GM12801 (cell line): ENCODE measurements around the gene DHRS12.

Experiments
- TF ChIP-seq, protein P1 (sequence below): IDR thresholded peaks from one replicate; pipeline ENCODE4 v1.5.1; 2011; ENCODE audit warnings: control low read depth; ENCODE audit not compliant: insufficient read length; ENCODE audit errors: extremely low read depth

The DHRS12 gene

DNA sequence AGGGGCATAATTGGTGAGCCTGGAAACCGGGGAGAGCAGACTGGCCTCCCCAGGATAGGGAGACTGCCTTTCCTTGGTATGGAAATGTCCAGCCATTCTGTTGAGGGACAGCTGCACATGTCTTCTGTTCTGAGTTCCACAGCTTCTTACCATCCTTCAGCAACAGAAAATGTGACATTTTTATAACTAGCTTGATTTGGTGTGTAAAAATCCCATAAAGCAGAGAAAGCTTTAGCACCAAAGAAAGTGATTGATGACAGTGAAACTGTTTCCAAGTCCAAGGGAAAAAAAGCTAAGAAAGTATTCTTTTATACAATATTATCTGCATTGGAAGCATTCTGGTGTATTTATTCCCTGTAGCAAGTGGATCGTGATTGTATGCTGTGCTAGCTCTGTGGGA, 61.9 kb downstream of the DHRS12 start:
- TF ChIP-seq, protein P1, sequence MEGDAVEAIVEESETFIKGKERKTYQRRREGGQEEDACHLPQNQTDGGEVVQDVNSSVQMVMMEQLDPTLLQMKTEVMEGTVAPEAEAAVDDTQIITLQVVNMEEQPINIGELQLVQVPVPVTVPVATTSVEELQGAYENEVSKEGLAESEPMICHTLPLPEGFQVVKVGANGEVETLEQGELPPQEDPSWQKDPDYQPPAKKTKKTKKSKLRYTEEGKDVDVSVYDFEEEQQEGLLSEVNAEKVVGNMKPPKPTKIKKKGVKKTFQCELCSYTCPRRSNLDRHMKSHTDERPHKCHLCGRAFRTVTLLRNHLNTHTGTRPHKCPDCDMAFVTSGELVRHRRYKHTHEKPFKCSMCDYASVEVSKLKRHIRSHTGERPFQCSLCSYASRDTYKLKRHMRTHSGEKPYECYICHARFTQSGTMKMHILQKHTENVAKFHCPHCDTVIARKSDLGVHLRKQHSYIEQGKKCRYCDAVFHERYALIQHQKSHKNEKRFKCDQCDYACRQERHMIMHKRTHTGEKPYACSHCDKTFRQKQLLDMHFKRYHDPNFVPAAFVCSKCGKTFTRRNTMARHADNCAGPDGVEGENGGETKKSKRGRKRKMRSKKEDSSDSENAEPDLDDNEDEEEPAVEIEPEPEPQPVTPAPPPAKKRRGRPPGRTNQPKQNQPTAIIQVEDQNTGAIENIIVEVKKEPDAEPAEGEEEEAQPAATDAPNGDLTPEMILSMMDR = no peak

DNA sequence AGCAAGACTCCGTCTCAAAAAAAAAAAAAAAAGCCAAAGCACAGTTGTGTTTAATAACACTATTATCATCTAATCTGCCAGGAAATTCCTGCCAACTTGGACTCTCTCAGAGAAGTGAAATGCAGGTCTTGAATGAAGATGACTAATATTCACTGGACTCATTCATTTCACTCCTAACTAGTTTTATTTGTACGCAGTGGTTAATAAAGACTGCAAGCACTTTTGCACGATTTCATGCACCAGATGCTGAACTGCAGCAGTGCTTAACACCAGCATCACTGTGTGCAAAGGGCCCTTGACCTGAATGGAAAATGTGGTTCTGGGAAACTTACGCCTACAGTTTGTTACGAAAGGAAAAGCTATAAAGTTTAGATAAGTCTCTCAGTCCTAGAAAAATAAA, 63.3 kb downstream of the DHRS12 start:
- TF ChIP-seq, protein P1 = no peak

DNA sequence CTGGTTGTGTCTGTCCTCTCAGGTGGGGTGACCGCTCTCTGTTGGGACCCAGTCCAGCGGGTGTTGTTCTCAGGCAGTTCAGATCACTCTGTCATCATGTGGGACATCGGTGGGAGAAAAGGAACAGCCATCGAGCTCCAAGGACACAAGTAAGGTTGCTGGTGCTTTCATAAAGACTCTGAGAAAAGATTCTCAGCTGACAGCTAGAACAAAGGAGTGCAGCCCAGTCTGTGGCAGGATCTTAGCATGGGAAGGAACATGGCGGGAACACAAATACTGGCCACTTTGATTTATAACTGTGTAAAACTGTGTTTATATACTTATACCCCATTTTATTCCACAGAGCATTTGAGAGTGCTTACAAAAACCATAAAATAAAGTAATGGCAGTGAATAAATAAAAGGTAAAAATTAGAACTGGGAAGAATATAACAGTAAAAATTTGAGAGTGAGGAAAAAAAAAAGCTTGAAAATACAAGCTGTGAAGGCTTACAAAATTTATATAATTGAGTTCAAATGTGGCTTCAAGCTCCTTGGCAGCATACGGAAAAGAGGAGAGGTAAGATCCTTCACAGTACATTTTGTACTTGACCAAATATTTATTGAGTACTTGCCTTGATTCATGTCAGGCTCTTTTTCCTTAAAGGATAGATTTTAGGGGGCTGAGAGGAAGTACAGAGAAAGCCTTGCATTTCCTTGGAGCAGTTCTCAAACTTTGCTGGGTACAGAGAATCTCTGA, 64.8 kb downstream of the DHRS12 start:
- TF ChIP-seq, protein P1 = no peak

DNA sequence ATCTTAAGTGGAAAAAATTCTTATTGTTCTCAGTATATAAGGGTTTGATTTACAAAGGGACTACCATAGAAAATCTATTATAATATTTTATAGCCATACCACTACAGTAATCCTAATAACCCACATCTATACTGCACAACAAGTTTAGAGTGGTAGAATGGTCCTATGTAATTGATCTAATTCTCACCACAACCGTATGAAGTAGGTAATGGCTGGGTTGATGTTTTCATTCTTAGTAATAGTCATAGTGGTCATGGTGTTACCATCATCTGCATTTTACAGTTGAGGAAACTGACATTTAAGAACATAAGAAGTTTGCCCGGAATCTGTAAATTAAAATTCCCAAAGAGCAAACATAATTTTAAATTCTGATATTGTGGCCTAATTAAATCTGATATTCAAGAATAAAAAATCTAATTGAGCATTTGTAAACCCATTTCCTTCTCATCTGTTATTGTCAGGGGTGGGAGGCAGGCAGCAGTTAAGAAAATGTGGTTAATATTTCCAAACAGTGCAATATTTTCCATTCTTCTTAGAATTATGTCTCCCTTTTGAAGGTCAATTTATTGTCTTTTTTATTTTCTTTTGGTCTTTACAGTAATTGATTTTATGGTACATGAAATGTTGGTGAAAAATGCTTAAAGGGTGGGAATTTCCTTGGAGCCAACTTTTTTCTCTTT, 65.6 kb downstream of the DHRS12 start:
- TF ChIP-seq, protein P1 = no peak

DNA sequence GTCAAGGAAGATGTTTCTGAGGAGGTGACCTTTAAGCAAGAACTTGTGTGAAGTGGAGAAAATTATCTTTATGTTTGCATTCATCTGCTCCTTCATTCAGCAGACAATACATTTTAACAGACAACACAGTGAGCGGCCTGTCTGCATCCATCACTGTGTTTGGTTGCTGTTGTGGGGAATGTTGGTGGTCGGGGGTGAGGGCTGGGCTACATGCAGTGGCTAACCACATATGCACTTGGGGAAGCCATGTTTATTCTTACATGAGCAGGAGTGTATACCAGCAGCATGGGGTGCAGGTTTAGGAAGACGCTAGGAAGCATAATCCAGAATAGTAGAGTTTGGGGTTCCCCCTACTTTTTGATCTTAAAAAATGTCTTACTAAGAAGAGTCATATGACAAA, 66.4 kb downstream of the DHRS12 start:
- TF ChIP-seq, protein P1 = no peak

DNA sequence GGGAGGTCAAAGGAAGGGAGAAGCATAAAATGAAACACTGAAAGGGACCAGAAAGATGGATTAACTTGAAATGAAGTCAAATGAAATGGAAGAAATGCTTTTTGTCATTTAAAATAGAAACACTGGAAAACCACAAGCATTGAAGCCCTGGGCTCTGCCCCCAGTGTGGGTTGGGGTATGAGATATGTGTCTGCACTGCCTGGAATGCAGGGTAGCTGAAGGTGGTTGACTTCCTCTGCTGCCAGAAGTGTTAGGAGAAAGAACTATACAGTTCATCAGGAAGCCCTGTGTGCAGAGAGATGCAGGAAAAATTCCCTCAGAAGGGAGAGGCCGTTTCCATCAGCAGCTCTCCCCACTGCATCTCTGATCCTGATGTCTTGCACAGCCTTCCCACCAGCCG, 69.2 kb downstream of the DHRS12 start:
- TF ChIP-seq, protein P1 = no peak

DNA sequence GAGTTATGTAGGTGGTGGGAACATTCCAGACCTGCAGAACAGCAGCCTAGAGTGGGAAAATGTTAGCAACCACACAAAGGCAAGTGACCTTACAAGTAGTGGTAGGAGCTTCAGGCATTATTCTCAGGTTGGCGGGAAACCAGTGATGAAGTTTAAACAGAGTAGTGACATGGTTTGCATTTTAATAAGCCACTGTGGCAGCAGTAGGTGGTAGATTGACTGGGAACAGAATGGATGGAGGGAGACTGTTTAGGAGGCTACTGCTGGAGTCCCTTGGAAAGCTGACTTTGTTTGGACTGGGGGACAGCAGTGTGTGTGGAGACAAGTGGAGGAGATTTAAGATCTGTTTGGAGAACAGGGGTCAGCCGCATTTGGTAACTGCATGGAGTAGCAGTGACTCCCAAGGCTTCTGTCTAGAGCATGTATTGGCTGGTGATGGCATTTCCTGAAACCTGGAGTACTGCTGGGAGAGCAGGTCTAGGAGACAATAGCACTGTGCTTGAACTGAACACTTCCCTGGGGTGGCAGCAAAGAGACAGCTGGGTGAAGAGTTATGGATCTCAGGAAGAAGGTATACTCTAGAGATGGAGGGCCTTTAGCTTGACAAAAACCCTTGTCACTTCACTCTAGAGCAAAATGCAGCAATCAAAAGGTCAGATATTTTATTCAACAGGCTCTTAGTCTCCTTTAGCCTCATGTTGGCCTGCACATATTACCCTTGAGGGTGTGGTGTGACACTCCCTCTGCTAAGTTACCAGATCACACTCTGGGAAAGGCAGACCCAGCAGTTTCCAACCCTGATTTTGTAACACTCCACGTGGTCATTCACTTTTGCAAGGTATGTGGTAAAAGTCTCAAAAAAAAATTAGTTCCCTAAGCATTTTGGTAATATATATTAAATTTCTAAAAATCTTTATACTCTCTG, 70.3 kb downstream of the DHRS12 start:
- TF ChIP-seq, protein P1 = no peak
